ENCODE measurements around the gene PTX4.

GRCh38 chr16:1458336-1458976 is 30.3 kb downstream of the PTX4 start:
- TF ChIP-seq CTCF (IDR thresholded peaks at IDR 0.05; ENCODE audit: borderline replicate concordance, extremely low read depth, low read length, poor library complexity, severe bottlenecking) (no peak), EZH2 (IDR thresholded peaks at IDR 0.05; ENCODE audit: borderline replicate concordance, low read depth, low read length, severe bottlenecking) (no peak)

Measured in DND-41 (cell line).